Measurements from ENCODE around the gene CCDC167.

DNA sequence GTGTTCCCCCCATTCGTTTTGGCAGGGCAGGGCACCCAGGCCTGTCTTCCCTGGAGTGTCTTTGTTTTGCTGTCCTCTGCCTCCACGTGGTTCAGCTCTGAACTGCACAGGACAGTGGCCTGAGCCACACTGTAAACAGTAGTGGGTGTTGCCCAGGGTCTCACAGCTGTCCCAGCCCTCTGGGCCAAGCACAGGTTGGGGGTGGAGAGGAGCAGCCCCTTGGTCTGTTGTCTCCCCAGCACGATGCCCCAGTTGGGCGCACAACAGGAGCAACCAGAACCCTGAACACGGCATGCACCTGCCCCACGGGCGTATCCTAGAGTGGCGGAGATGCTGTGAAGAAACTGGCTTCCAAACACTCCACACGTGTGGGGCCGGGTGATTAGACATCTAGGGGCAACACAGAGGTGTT, 14.4 kb downstream of the CCDC167 start:
- TF ChIP-seq, protein P1, sequence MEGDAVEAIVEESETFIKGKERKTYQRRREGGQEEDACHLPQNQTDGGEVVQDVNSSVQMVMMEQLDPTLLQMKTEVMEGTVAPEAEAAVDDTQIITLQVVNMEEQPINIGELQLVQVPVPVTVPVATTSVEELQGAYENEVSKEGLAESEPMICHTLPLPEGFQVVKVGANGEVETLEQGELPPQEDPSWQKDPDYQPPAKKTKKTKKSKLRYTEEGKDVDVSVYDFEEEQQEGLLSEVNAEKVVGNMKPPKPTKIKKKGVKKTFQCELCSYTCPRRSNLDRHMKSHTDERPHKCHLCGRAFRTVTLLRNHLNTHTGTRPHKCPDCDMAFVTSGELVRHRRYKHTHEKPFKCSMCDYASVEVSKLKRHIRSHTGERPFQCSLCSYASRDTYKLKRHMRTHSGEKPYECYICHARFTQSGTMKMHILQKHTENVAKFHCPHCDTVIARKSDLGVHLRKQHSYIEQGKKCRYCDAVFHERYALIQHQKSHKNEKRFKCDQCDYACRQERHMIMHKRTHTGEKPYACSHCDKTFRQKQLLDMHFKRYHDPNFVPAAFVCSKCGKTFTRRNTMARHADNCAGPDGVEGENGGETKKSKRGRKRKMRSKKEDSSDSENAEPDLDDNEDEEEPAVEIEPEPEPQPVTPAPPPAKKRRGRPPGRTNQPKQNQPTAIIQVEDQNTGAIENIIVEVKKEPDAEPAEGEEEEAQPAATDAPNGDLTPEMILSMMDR (IDR thresholded peaks at IDR 0.05): no peak
- TF ChIP-seq EZH2 (IDR thresholded peaks at IDR 0.05; ENCODE audit: borderline replicate concordance, insufficient read depth, low read depth, low read length, poor library complexity, severe bottlenecking): no peak

Data from B cell (primary cell).